Ovary (tissue), 3 donors: Measurements from ENCODE around the gene TTC3.

ENCODE experiments used
- EP300 ChIP-seq: sonication (generic); formaldehyde crosslinking; IDR thresholded peaks from one replicate; pipeline ENCODE4 v1.6.1; 2017; ENCODE audit warnings: antibody characterized with exemption
- POLR2A ChIP-seq: fragments of 450-650 bp; IDR thresholded peaks from one replicate; pipeline ENCODE4 v1.6.1; 2017; ENCODE audit warnings: antibody characterized with exemption, mild to moderate bottlenecking, moderate library complexity
- TF ChIP-seq, protein P1 (sequence below), 3 donors: fragments of 450-650 bp in 2 of 3; fragments of 200-600 bp in 1 of 3; IDR thresholded peaks; one replicate each; pipeline versions ENCODE4 v1.5.1 to v1.8.0; 2016 to 2022; ENCODE audit warnings: antibody characterized with exemption in 3 of 3, mild to moderate bottlenecking in 1 of 3
- donor health status: DM: no; HTN: no; CAD: no.

DNA sequence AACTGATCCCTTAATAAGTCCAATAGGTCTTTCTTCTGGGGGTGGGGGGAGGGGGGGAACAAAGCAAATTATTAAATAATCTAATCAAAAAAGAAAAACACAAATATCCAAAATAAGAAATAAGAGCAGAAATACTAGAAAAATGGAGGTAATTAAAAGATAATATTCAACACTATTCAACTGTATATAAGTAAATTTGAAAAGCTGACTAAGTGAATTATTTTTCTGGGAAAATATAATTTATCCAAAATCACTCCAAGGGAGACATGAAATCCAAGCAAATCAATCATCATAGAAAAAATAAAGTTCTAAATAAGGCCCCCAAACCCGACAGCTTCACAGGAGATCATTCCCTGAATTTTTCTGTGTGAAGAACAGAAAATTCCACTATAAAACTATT lies 175.2 kb downstream of the TTC3 start:
- TF ChIP-seq, protein P1, sequence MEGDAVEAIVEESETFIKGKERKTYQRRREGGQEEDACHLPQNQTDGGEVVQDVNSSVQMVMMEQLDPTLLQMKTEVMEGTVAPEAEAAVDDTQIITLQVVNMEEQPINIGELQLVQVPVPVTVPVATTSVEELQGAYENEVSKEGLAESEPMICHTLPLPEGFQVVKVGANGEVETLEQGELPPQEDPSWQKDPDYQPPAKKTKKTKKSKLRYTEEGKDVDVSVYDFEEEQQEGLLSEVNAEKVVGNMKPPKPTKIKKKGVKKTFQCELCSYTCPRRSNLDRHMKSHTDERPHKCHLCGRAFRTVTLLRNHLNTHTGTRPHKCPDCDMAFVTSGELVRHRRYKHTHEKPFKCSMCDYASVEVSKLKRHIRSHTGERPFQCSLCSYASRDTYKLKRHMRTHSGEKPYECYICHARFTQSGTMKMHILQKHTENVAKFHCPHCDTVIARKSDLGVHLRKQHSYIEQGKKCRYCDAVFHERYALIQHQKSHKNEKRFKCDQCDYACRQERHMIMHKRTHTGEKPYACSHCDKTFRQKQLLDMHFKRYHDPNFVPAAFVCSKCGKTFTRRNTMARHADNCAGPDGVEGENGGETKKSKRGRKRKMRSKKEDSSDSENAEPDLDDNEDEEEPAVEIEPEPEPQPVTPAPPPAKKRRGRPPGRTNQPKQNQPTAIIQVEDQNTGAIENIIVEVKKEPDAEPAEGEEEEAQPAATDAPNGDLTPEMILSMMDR (IDR thresholded peaks at IDR 0.05): no peak
- TF ChIP-seq EP300 (no peak), POLR2A (no peak)
